ENCODE data around the gene LZTR1. TPM values are rescaled to one million over a fixed set of nuclear protein-coding genes. Genes with fewer than 3 reads are reported as not detected.

Gene LZTR1
- total RNA-seq, 1 donor from 2014 or later: 72.8 TPM

DNA sequence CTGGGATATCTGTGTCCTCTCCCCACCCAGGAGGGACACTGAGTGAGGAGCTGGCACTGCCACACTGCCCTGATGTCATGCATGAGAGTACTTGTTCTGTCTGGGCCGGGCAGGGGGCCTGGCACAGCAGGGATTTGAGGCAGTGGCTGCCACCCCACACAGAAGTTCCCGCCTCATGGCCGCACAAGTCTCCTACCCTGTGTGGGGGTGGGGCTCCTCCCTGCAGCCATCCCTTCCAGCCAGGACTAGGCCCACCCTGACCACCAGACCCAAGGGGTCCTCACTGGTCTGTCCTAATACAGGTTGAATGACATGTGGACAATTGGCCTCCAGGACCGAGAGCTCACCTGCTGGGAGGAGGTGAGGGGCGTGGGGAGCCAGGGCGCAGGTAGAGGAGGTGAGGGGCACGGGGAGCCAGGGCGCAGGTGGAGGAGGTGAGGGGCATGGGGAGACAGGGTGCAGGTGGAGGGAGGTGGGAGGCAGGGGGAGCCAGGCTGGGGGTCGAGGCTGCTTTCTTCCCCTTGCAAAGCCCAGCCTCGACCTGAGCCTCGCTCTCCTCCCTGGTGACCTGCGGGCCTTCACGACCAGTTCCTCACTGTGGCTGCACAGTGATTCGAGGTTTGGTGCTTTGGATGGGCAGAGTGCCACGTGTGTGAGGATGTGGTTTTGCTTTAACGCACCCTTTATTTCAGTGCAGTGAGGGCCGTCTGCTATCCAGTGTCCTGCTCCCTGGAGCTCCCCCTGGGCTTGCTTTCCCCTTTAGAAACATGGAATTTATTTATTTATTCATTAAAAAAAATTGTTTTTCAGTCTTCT, 7.4 kb downstream of the LZTR1 start:
- intact Hi-C loops (cut with DNase I): loop anchor here (2.0 to 10.0 kb wide), 2 partner anchors 21 to 655 kb away; partner anchors contain the start of gene SDF2L1
- TF ChIP-seq, protein P1, sequence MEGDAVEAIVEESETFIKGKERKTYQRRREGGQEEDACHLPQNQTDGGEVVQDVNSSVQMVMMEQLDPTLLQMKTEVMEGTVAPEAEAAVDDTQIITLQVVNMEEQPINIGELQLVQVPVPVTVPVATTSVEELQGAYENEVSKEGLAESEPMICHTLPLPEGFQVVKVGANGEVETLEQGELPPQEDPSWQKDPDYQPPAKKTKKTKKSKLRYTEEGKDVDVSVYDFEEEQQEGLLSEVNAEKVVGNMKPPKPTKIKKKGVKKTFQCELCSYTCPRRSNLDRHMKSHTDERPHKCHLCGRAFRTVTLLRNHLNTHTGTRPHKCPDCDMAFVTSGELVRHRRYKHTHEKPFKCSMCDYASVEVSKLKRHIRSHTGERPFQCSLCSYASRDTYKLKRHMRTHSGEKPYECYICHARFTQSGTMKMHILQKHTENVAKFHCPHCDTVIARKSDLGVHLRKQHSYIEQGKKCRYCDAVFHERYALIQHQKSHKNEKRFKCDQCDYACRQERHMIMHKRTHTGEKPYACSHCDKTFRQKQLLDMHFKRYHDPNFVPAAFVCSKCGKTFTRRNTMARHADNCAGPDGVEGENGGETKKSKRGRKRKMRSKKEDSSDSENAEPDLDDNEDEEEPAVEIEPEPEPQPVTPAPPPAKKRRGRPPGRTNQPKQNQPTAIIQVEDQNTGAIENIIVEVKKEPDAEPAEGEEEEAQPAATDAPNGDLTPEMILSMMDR (IDR thresholded peaks at IDR 0.05): no peak
- Histone ChIP-seq H3K4me3 (no peak overlapping the region), H3K36me3 (peaks cover 50 to 77% of the 10 kb centered on the region in 2 donors), H3K4me1 (no peaks in the 10 kb centered on the region), H3K9me3 (no peaks in the 10 kb centered on the region), H3K27ac (no peak overlapping the region), H3K27me3 (no peaks in the 10 kb centered on the region)
- no peak for DNase-seq (ENCODE audit: low spot score in 2 of 2)

DNA sequence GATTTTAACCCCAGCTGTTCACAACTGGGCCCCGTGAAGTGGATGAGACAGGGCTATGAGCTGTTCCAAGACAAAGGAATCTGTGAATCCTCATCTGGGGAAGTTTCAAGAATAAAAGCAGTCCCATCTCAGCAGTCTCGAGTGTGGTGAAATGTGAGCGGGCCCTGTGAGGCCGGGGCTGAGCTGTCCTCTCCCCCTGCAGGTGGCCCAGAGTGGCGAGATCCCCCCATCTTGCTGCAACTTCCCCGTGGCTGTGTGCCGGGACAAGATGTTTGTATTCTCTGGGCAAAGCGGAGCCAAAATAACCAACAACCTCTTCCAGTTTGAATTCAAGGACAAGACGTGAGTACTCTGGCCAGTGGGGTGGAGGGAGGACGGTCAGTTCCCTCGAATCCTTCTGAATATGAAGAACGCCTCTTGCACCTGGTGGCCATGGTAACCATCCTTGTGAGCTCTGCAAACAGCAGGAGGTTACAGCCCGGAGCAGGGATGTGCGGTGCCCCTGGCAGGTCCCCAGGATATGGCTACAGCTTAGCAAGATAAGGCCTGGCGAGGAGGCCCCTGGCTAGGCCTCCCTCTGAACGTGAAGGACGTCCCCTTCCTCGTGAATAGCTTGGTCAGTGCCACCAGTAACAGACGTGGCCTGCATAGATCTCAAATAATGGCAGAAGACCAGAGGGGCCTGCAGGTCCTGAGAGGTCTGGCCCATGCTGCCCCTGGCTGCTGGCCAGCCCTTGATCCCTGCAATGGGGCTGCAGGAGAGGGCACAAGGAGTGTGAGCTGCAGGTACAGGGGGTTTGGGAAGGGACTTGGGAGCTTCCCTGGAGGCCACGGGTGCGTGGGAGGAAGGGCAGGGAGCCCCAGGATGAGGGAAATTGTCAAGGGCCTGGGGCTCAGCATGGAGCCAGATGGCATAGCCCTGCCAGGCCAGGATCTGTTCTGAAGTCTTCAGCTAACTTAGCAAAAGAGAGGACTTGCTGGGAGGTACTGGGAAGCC, 8.4 kb downstream of the LZTR1 start:
- intact Hi-C loops (cut with DNase I): loop anchor here (2.0 kb wide), 1 partner anchor 20 kb away; no protein-coding TSS in a partner anchor

DNA sequence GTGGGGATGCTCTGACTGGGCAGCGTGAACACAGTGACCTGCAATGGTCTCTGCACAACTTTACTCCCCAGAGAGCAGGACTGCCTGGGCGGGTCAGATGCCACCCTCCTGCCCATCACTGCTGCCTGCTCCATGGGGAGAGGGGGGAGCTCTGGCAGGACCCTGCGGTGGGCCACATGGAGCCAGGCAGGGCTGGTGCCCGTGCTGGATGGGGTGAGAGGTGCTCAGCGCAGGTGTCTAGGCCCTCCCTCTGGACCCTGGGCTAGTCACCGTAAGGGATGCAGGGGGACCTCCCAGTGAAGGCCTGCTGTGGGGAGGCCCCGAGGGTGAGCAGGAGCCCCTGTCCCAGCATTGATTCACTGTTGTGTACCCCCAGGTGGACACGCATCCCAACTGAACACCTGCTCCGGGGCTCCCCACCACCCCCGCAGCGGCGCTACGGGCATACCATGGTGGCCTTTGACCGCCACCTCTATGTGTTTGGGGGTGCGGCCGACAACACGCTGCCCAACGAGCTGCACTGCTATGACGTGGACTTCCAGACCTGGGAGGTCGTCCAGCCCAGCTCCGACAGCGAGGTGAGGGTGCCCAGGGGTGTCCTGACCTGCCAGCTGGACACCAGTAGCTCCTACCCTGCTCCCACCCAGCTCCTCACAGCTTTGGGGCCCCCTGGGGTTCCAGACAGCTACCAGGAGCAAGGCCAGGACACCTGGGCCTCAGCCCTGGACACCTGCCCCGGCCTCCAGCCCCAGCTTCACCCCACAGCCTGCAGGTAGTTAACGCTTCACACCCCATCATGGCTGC, 9.4 kb downstream of the LZTR1 start:
- H3K27ac ChIP-seq: no peak overlapping the region
- no peaks in the 10 kb centered on the region for H3K4me1 ChIP-seq
- TF ChIP-seq, protein P1 (IDR thresholded peaks at IDR 0.05): no peak
- H3K27me3 ChIP-seq: no peaks in the 10 kb centered on the region
- no peak overlapping the region for H3K4me3 ChIP-seq
- intact Hi-C loops (cut with DNase I): loop anchor here (2.0 kb wide), 1 partner anchor 19 kb away; no protein-coding TSS in a partner anchor
- H3K9me3 ChIP-seq: no peaks in the 10 kb centered on the region
- peaks cover 49 to 87% of the 10 kb centered on the region in 2 donors for H3K36me3 ChIP-seq
- DNase-seq (ENCODE audit: low spot score in 2 of 2): no peak

More for the DNA sequence above, 8.4 kb downstream of the LZTR1 start:
- TF ChIP-seq, protein P1 (IDR thresholded peaks at IDR 0.05): no peak
- no peaks in the 10 kb centered on the region for H3K9me3 ChIP-seq
- DNase-seq (ENCODE audit: low spot score in 2 of 2): no peak
- H3K4me1 ChIP-seq: no peaks in the 10 kb centered on the region
- no peak overlapping the region for H3K4me3 ChIP-seq
- no peak overlapping the region for H3K27ac ChIP-seq
- H3K27me3 ChIP-seq: no peaks in the 10 kb centered on the region
- H3K36me3 ChIP-seq: peaks cover 49 to 84% of the 10 kb centered on the region in 2 donors

DNA sequence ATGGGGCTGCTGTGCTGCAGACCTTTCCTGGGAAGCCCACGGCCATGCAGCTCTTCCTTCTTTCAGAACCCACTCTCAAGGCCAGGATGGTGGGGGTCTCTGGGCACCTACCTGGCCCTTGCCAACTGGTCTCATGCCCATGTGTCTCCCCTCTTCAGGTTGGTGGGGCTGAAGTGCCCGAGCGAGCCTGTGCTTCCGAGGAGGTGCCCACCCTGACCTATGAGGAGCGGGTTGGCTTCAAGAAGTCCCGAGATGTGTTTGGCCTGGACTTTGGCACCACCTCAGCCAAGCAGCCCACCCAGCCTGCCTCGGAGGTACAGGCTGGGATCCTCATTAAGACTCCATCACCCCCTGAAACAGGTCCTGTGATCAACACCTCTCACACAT, 10.0 kb downstream of the LZTR1 start:
- Histone ChIP-seq H3K27me3 (no peaks in the 10 kb centered on the region), H3K9me3 (no peaks in the 10 kb centered on the region), H3K4me1 (no peaks in the 10 kb centered on the region), H3K4me3 (no peak overlapping the region), H3K27ac (no peak overlapping the region), H3K36me3 (peaks cover 53 to 87% of the 10 kb centered on the region in 2 donors)
- intact Hi-C loops (cut with DNase I): no loop called here
- TF ChIP-seq, protein P1 (IDR thresholded peaks at IDR 0.05): no peak
- no peak for DNase-seq (ENCODE audit: low spot score in 2 of 2)

Data from ascending aorta (tissue), 2 donors.